Measurements from ENCODE around the gene PDZD2.

The PDZD2 gene

GRCh38 chr5:32020271-32020670 lies 381.3 kb downstream of the PDZD2 start:
- peak; percentile 46 to 81 (median 69) for DNase-seq
- ChIA-PET CTCF (interaction anchor here (0.6 to 1.6 kb wide), 3 partner anchors 10 to 15 kb away, joined by 3 to 4 read pairs (median 3); no protein-coding TSS in a partner anchor), POLR2A (no interaction called here)
- Histone ChIP-seq H3K36me3 (ENCODE audit: control insufficient read depth in 4 of 4, insufficient read depth in 4 of 4, low read length in 3 of 4) (peaks cover 0 to 2% (median 0%) of the 10 kb centered on the region in 4 experiments), H3K27ac (ENCODE audit: insufficient read depth in 1 of 2, low read depth in 1 of 2, low read length in 2 of 2, poor library complexity in 1 of 2, severe bottlenecking in 2 of 2) (peak overlapping the region in 1 of 2 experiments; percentile 62), H3K9me3 (ENCODE audit: control extremely low read depth in 1 of 5, control insufficient read depth in 4 of 5, insufficient read depth in 2 of 5, low read depth in 1 of 5, low read length in 4 of 5) (no peaks in the 10 kb centered on the region), H3K4me1 (ENCODE audit: control extremely low read depth in 1 of 4, control insufficient read depth in 4 of 4, insufficient read depth in 4 of 4, low read length in 3 of 4) (peaks cover 0 to 33% (median 14%) of the 10 kb centered on the region in 4 experiments), H3K4me3 (ENCODE audit: control insufficient read depth in 1 of 7, extremely low read depth in 1 of 7, insufficient read depth in 4 of 7, low read depth in 2 of 7, low read length in 6 of 7) (peak overlapping the region in 5 of 7 experiments; percentile 33 to 72 (median 65)), H3K27me3 (replicated peaks in 2 of 5; ENCODE audit: control insufficient read depth in 4 of 5, insufficient read depth in 5 of 5, low read length in 4 of 5) (no peaks in the 10 kb centered on the region)
- WGBS (ENCODE audit: insufficient coverage) = 29% methylated on average over 3 of the region's 4 CpGs

GRCh38 chr5:32020946-32021345 lies 382.0 kb downstream of the PDZD2 start:
- H3K9me3 ChIP-seq (ENCODE audit: control extremely low read depth in 1 of 5, control insufficient read depth in 4 of 5, insufficient read depth in 2 of 5, low read depth in 1 of 5, low read length in 4 of 5) = no peaks in the 10 kb centered on the region
- WGBS (ENCODE audit: insufficient coverage) = 90% methylated on average over 2 of the region's 7 CpGs
- CTCF ChIA-PET = no interaction called here
- peaks cover 0 to 33% (median 14%) of the 10 kb centered on the region in 4 experiments for H3K4me1 ChIP-seq (ENCODE audit: control extremely low read depth in 1 of 4, control insufficient read depth in 4 of 4, insufficient read depth in 4 of 4, low read length in 3 of 4)
- H3K27ac ChIP-seq (ENCODE audit: insufficient read depth in 1 of 2, low read depth in 1 of 2, low read length in 2 of 2, poor library complexity in 1 of 2, severe bottlenecking in 2 of 2) = no peak overlapping the region
- H3K27me3 ChIP-seq (replicated peaks in 2 of 5; ENCODE audit: control insufficient read depth in 4 of 5, insufficient read depth in 5 of 5, low read length in 4 of 5) = no peaks in the 10 kb centered on the region
- H3K4me3 ChIP-seq (ENCODE audit: control insufficient read depth in 1 of 7, extremely low read depth in 1 of 7, insufficient read depth in 4 of 7, low read depth in 2 of 7, low read length in 6 of 7) = no peak overlapping the region
- DNase-seq = no peak
- POLR2A ChIA-PET = no interaction called here
- H3K36me3 ChIP-seq (ENCODE audit: control insufficient read depth in 4 of 4, insufficient read depth in 4 of 4, low read length in 3 of 4) = peaks cover 0 to 2% (median 0%) of the 10 kb centered on the region in 4 experiments

GRCh38 chr5:32021771-32022170 lies 382.8 kb downstream of the PDZD2 start:
- Histone ChIP-seq H3K4me3 (ENCODE audit: control insufficient read depth in 1 of 7, extremely low read depth in 1 of 7, insufficient read depth in 4 of 7, low read depth in 2 of 7, low read length in 6 of 7) (no peak overlapping the region), H3K27me3 (replicated peaks in 2 of 5; ENCODE audit: control insufficient read depth in 4 of 5, insufficient read depth in 5 of 5, low read length in 4 of 5) (no peaks in the 10 kb centered on the region), H3K36me3 (ENCODE audit: control insufficient read depth in 4 of 4, insufficient read depth in 4 of 4, low read length in 3 of 4) (peaks cover 0 to 2% (median 0%) of the 10 kb centered on the region in 4 experiments), H3K27ac (ENCODE audit: insufficient read depth in 1 of 2, low read depth in 1 of 2, low read length in 2 of 2, poor library complexity in 1 of 2, severe bottlenecking in 2 of 2) (no peak overlapping the region), H3K9me3 (ENCODE audit: control extremely low read depth in 1 of 5, control insufficient read depth in 4 of 5, insufficient read depth in 2 of 5, low read depth in 1 of 5, low read length in 4 of 5) (no peaks in the 10 kb centered on the region), H3K4me1 (ENCODE audit: control extremely low read depth in 1 of 4, control insufficient read depth in 4 of 4, insufficient read depth in 4 of 4, low read length in 3 of 4) (peaks cover 0 to 33% (median 14%) of the 10 kb centered on the region in 4 experiments)
- ChIA-PET CTCF (no interaction called here), POLR2A (no interaction called here)
- DNase-seq = no peak
- WGBS (ENCODE audit: insufficient coverage) = 20% methylated on average over 1 of the region's 3 CpGs

GRCh38 chr5:32022638-32023037 lies 383.7 kb downstream of the PDZD2 start:
- POLR2A ChIA-PET = no interaction called here
- H3K4me1 ChIP-seq (ENCODE audit: control extremely low read depth in 1 of 4, control insufficient read depth in 4 of 4, insufficient read depth in 4 of 4, low read length in 3 of 4) = peaks cover 0 to 32% (median 16%) of the 10 kb centered on the region in 4 experiments
- peaks cover 0 to 2% (median 0%) of the 10 kb centered on the region in 4 experiments for H3K36me3 ChIP-seq (ENCODE audit: control insufficient read depth in 4 of 4, insufficient read depth in 4 of 4, low read length in 3 of 4)
- H3K9me3 ChIP-seq (ENCODE audit: control extremely low read depth in 1 of 5, control insufficient read depth in 4 of 5, insufficient read depth in 2 of 5, low read depth in 1 of 5, low read length in 4 of 5) = no peaks in the 10 kb centered on the region
- 100% methylated on average over 2 of the region's 2 CpGs for WGBS (ENCODE audit: insufficient coverage)
- CTCF ChIA-PET = no interaction called here
- H3K4me3 ChIP-seq (ENCODE audit: control insufficient read depth in 1 of 7, extremely low read depth in 1 of 7, insufficient read depth in 4 of 7, low read depth in 2 of 7, low read length in 6 of 7) = no peak overlapping the region
- no peaks in the 10 kb centered on the region for H3K27me3 ChIP-seq (replicated peaks in 2 of 5; ENCODE audit: control insufficient read depth in 4 of 5, insufficient read depth in 5 of 5, low read length in 4 of 5)
- H3K27ac ChIP-seq (ENCODE audit: insufficient read depth in 1 of 2, low read depth in 1 of 2, low read length in 2 of 2, poor library complexity in 1 of 2, severe bottlenecking in 2 of 2) = no peak overlapping the region
- DNase-seq = no peak

GRCh38 chr5:32023816-32024215 lies 384.9 kb downstream of the PDZD2 start:
- Histone ChIP-seq H3K4me1 (ENCODE audit: control extremely low read depth in 1 of 4, control insufficient read depth in 4 of 4, insufficient read depth in 4 of 4, low read length in 3 of 4) (peaks cover 0 to 24% (median 13%) of the 10 kb centered on the region in 4 experiments), H3K36me3 (ENCODE audit: control insufficient read depth in 4 of 4, insufficient read depth in 4 of 4, low read length in 3 of 4) (peaks cover 0 to 2% (median 0%) of the 10 kb centered on the region in 4 experiments), H3K4me3 (ENCODE audit: control insufficient read depth in 1 of 7, extremely low read depth in 1 of 7, insufficient read depth in 4 of 7, low read depth in 2 of 7, low read length in 6 of 7) (no peak overlapping the region), H3K27me3 (replicated peaks in 2 of 5; ENCODE audit: control insufficient read depth in 4 of 5, insufficient read depth in 5 of 5, low read length in 4 of 5) (no peaks in the 10 kb centered on the region), H3K27ac (ENCODE audit: insufficient read depth in 1 of 2, low read depth in 1 of 2, low read length in 2 of 2, poor library complexity in 1 of 2, severe bottlenecking in 2 of 2) (no peak overlapping the region), H3K9me3 (ENCODE audit: control extremely low read depth in 1 of 5, control insufficient read depth in 4 of 5, insufficient read depth in 2 of 5, low read depth in 1 of 5, low read length in 4 of 5) (no peaks in the 10 kb centered on the region)
- no peak for DNase-seq
- ChIA-PET CTCF (no interaction called here), POLR2A (no interaction called here)
- 84% methylated on average over 7 of the region's 8 CpGs for WGBS (ENCODE audit: insufficient coverage)

- no peaks in the 10 kb centered on the region for H3K27me3 ChIP-seq (replicated peaks in 2 of 5; ENCODE audit: control insufficient read depth in 4 of 5, insufficient read depth in 5 of 5, low read length in 4 of 5)
- no peak overlapping the region for H3K4me3 ChIP-seq (ENCODE audit: control insufficient read depth in 1 of 7, extremely low read depth in 1 of 7, insufficient read depth in 4 of 7, low read depth in 2 of 7, low read length in 6 of 7)
- DNase-seq = no peak
- CTCF ChIA-PET = interaction anchor here (1.0 kb wide), 1 partner anchor 12 kb away, joined by 3 read pairs; no protein-coding TSS in a partner anchor
- H3K27ac ChIP-seq (ENCODE audit: insufficient read depth in 1 of 2, low read depth in 1 of 2, low read length in 2 of 2, poor library complexity in 1 of 2, severe bottlenecking in 2 of 2) = no peak overlapping the region
- POLR2A ChIA-PET = no interaction called here
- 100% methylated on average over 2 of the region's 2 CpGs for WGBS (ENCODE audit: insufficient coverage)
- H3K4me1 ChIP-seq (ENCODE audit: control extremely low read depth in 1 of 4, control insufficient read depth in 4 of 4, insufficient read depth in 4 of 4, low read length in 3 of 4) = peaks cover 0 to 24% (median 14%) of the 10 kb centered on the region in 4 experiments
- H3K36me3 ChIP-seq (ENCODE audit: control insufficient read depth in 4 of 4, insufficient read depth in 4 of 4, low read length in 3 of 4) = peaks cover 0 to 2% (median 0%) of the 10 kb centered on the region in 4 experiments
- H3K9me3 ChIP-seq (ENCODE audit: control extremely low read depth in 1 of 5, control insufficient read depth in 4 of 5, insufficient read depth in 2 of 5, low read depth in 1 of 5, low read length in 4 of 5) = no peaks in the 10 kb centered on the region
Observed at GRCh38 chr5:32024751-32025150, 385.8 kb downstream of the PDZD2 start.

- 79% methylated on average over 10 of the region's 14 CpGs for WGBS (ENCODE audit: insufficient coverage)
- DNase-seq = no peak
- H3K36me3 ChIP-seq (ENCODE audit: control insufficient read depth in 4 of 4, insufficient read depth in 4 of 4, low read length in 3 of 4) = peaks cover 0 to 2% (median 0%) of the 10 kb centered on the region in 4 experiments
- H3K27me3 ChIP-seq (replicated peaks in 2 of 5; ENCODE audit: control insufficient read depth in 4 of 5, insufficient read depth in 5 of 5, low read length in 4 of 5) = no peaks in the 10 kb centered on the region
- no peak overlapping the region for H3K27ac ChIP-seq (ENCODE audit: insufficient read depth in 1 of 2, low read depth in 1 of 2, low read length in 2 of 2, poor library complexity in 1 of 2, severe bottlenecking in 2 of 2)
- no peaks in the 10 kb centered on the region for H3K9me3 ChIP-seq (ENCODE audit: control extremely low read depth in 1 of 5, control insufficient read depth in 4 of 5, insufficient read depth in 2 of 5, low read depth in 1 of 5, low read length in 4 of 5)
- CTCF ChIA-PET = interaction anchor here (1.1 kb wide), 1 partner anchor 172 kb away, joined by 3 read pairs; no protein-coding TSS in a partner anchor
- no peak overlapping the region for H3K4me3 ChIP-seq (ENCODE audit: control insufficient read depth in 1 of 7, extremely low read depth in 1 of 7, insufficient read depth in 4 of 7, low read depth in 2 of 7, low read length in 6 of 7)
- POLR2A ChIA-PET = interaction anchor here (0.5 kb wide), 1 partner anchor 452 kb away, joined by 3 read pairs; no protein-coding TSS in a partner anchor
- H3K4me1 ChIP-seq (ENCODE audit: control extremely low read depth in 1 of 4, control insufficient read depth in 4 of 4, insufficient read depth in 4 of 4, low read length in 3 of 4) = peaks cover 0 to 13% (median 12%) of the 10 kb centered on the region in 4 experiments
Observed at GRCh38 chr5:32027093-32027716, 388.3 kb downstream of the PDZD2 start.
